GM23338 (cell line): Measurements from ENCODE around the gene CXCL1. TPM values are rescaled to one million over a fixed set of nuclear protein-coding genes. Genes with fewer than 3 reads are reported as not detected.
A peak's percentile ranks its signal among the peaks of the same experiment; 100 is the strongest.

Experiments
- ATAC-seq: fragments of 200-7000 bp; cut with Tn5 transposase; 3 replicates; pipeline ENCODE4 v1.9.1; 2020
- DNase-seq: peaks from one replicate; pipeline ENCODE4 v3.0.0-alpha.2; 2015; ENCODE audit warnings: low spot score
- H2AFZ ChIP-seq: fragments of 200-600 bp; sonication (generic); 2 replicates; pipeline ENCODE4 v1.8.0; 2016; ENCODE audit warnings: antibody characterized with exemption, mild to moderate bottlenecking, moderate library complexity
- H3F3A ChIP-seq: fragments of 200-600 bp; sonication (generic); replicated peaks from 2 replicates; pipeline ENCODE4 v1.8.0; 2017; ENCODE audit warnings: antibody characterized with exemption, mixed run types, low read depth
- H3K27ac ChIP-seq: fragments of 200-600 bp; sonication (generic); 2 replicates; pipeline ENCODE4 v1.6.1; 2016; ENCODE audit warnings: low read depth
- H3K27me3 ChIP-seq: fragments of 200-600 bp; sonication (generic); 2 replicates; pipeline ENCODE4 v1.8.0; 2016; ENCODE audit warnings: mild to moderate bottlenecking, mixed run types, moderate library complexity; ENCODE audit not compliant: insufficient read depth
- H3K36me3 ChIP-seq: fragments of 200-600 bp; sonication (generic); 2 replicates; pipeline ENCODE4 v1.8.0; 2016; ENCODE audit warnings: mild to moderate bottlenecking; ENCODE audit not compliant: insufficient read depth
- H3K4me1 ChIP-seq: fragments of 200-600 bp; sonication (generic); 2 replicates; pipeline ENCODE4 v1.8.0; 2016; ENCODE audit warnings: mild to moderate bottlenecking, moderate library complexity; ENCODE audit not compliant: insufficient read depth
- H3K4me2 ChIP-seq: fragments of 200-600 bp; sonication (generic); 2 replicates; pipeline ENCODE4 v1.7.1; 2017; ENCODE audit warnings: mixed run types
- H3K4me3 ChIP-seq: fragments of 200-600 bp; sonication (generic); 2 replicates; pipeline ENCODE4 v1.6.1; 2016; ENCODE audit warnings: mixed run types
- H3K79me2 ChIP-seq: fragments of 200-600 bp; sonication (generic); replicated peaks from 2 replicates; pipeline ENCODE4 v1.8.0; 2017; ENCODE audit warnings: mild to moderate bottlenecking; ENCODE audit not compliant: insufficient read depth
- H3K9me2 ChIP-seq: fragments of 200-600 bp; sonication (generic); 2 replicates; pipeline ENCODE4 v1.8.0; 2017; ENCODE audit not compliant: insufficient read depth
- H4K20me1 ChIP-seq: fragments of 200-600 bp; sonication (generic); replicated peaks from 2 replicates; pipeline ENCODE4 v1.8.0; 2017; ENCODE audit warnings: mild to moderate bottlenecking; ENCODE audit not compliant: insufficient read depth
- H3K27ac Mint-ChIP-seq: 2 replicates; pipeline ENCODE4 v1.8.0; 2020; ENCODE audit warnings: inconsistent platforms, mild to moderate bottlenecking, moderate library complexity, mixed read lengths
- H3K27me3 Mint-ChIP-seq: 3 replicates; pipeline ENCODE4 v1.8.0; 2022; ENCODE audit warnings: low read depth, mild to moderate bottlenecking, moderate library complexity, mixed read lengths, inconsistent platforms; ENCODE audit not compliant: insufficient read depth, poor library complexity
- H3K36me3 Mint-ChIP-seq: 3 replicates; pipeline ENCODE4 v1.8.0; 2021; ENCODE audit warnings: low read depth, mild to moderate bottlenecking, inconsistent platforms, moderate library complexity, mixed read lengths
- H3K4me1 Mint-ChIP-seq: 3 replicates; pipeline ENCODE4 v1.8.0; 2020; ENCODE audit warnings: mild to moderate bottlenecking, inconsistent platforms, mixed read lengths
- H3K4me3 Mint-ChIP-seq: 3 replicates; pipeline ENCODE4 v1.8.0; 2021; ENCODE audit warnings: moderate library complexity, mild to moderate bottlenecking, inconsistent platforms, mixed read lengths
- H3K9me3 Mint-ChIP-seq: 3 replicates; pipeline ENCODE4 v1.8.0; 2020; ENCODE audit warnings: moderate library complexity, mild to moderate bottlenecking, inconsistent platforms, mixed read lengths
- CREB1 ChIP-seq: fragments of 250-450 bp; sonication (Bioruptor Pico); IDR thresholded peaks from 2 replicates; pipeline ENCODE4 v1.5.0; 2020; ENCODE audit warnings: low read depth, mild to moderate bottlenecking, moderate library complexity
- CTCF ChIP-seq, 2 experiments: fragments of 200-600 bp in 1 of 2; sonication (generic) in 1 of 2; conservative IDR thresholded peaks; 2 replicates each; pipeline versions ENCODE4 v1.5.1 to v1.6.1; 2016 to 2017; ENCODE audit warnings: antibody characterized with exemption in 2 of 2, low read depth in 2 of 2, mild to moderate bottlenecking in 2 of 2, moderate library complexity in 1 of 2
- ETS1 ChIP-seq: IDR thresholded peaks from 2 replicates; pipeline ENCODE4 v1.6.1; 2016; ENCODE audit warnings: antibody characterized with exemption
- EZH2 ChIP-seq: fragments of 200-600 bp; sonication (generic); IDR thresholded peaks from one replicate; pipeline ENCODE4 v1.8.0; 2017; ENCODE audit warnings: antibody characterized with exemption, mild to moderate bottlenecking, low read depth; ENCODE audit not compliant: unreplicated experiment
- EZH2phosphoT487 ChIP-seq: fragments of 200-600 bp; sonication (generic); IDR thresholded peaks from one replicate; pipeline ENCODE4 v1.8.1; 2018; ENCODE audit warnings: antibody characterized with exemption; ENCODE audit not compliant: unreplicated experiment
- NANOG ChIP-seq: IDR thresholded peaks from 2 replicates; pipeline ENCODE4 v1.6.1; 2016; ENCODE audit warnings: antibody characterized with exemption, borderline replicate concordance
- POLR2AphosphoS5 ChIP-seq: IDR thresholded peaks from 2 replicates; pipeline ENCODE4 v1.6.1; 2016; ENCODE audit warnings: antibody characterized with exemption, low read depth
- REST ChIP-seq: IDR thresholded peaks from one replicate; pipeline ENCODE4 v1.6.1; 2018; ENCODE audit warnings: antibody characterized with exemption; ENCODE audit not compliant: unreplicated experiment
- ZNF331 ChIP-seq: fragments of 250-450 bp; sonication (Bioruptor Pico); IDR thresholded peaks from 2 replicates; pipeline ENCODE4 v1.5.0; 2020; ENCODE audit warnings: low read depth, mild to moderate bottlenecking, moderate library complexity
- polyA plus RNA-seq: library from polyadenylated mRNA; unstranded; fragments of >200 nt; fragmentation: Nextera tagmentation; extraction: Ambion mirVana; gene quantifications from 2 replicates; pipeline ENCODE4 v1.2.1, GENCODE V29; 2016
- total RNA-seq: library from RNA; depleted of rRNA; stranded (reverse); fragments of >200 nt; shearing (Covaris generic); gene quantifications from 2 replicates; pipeline ENCODE4 v1.2.3, GENCODE V29; 2014

Gene CXCL1
- total and polyA plus RNA-seq, 2 experiments from 2014 or later: 1.6 to 2.5 TPM

DNA sequence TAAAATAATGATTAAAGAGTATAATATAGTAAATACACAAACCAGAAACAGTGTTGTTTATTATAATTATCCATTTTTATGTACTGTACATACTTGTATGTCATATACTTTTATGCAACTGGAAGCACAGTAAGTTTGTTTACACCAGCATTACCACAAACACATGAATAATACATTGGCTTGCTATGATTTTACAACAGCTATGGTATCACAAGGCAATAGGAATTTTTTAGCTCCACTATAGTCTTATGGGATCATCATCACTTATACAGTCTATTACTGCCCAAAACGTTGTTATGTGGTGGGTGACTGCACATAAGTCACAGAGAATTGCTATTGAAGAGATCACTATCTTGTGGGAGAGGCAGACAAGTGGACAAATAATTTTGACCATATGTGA lies 17.9 kb upstream of the CXCL1 start:
- H3K4me1 Mint-ChIP-seq: peaks cover 8% of the 10 kb centered on the region
- H3K27me3 Mint-ChIP-seq: peaks cover 4% of the 10 kb centered on the region
- Histone ChIP-seq H4K20me1 (no peaks in the 10 kb centered on the region), H3K4me2 (no peak overlapping the region), H3K4me1 (peaks cover 7% of the 10 kb centered on the region; the same call in 1 of the 2 replicates), H3K4me3 (no peak overlapping the region), H3K27me3 (peaks cover 10% of the 10 kb centered on the region; the same call in 1 of the 2 replicates), H3K27ac (no peak overlapping the region), H3K9me2 (no peaks in the 10 kb centered on the region), H3F3A (no peaks in the 10 kb centered on the region), H2AFZ (no peak overlapping the region), H3K36me3 (no peaks in the 10 kb centered on the region), H3K79me2 (no peaks in the 10 kb centered on the region)
- no peak overlapping the region for H3K4me3 Mint-ChIP-seq
- no peak for DNase-seq
- H3K27ac Mint-ChIP-seq: no peak overlapping the region
- ATAC-seq: no peak
- TF ChIP-seq NANOG: no peak
- TF ChIP-seq EZH2: no peak
- no peak for TF ChIP-seq REST
- no peak for TF ChIP-seq POLR2AphosphoS5
- no peaks in the 10 kb centered on the region for H3K36me3 Mint-ChIP-seq
- no peaks in the 10 kb centered on the region for H3K9me3 Mint-ChIP-seq

DNA sequence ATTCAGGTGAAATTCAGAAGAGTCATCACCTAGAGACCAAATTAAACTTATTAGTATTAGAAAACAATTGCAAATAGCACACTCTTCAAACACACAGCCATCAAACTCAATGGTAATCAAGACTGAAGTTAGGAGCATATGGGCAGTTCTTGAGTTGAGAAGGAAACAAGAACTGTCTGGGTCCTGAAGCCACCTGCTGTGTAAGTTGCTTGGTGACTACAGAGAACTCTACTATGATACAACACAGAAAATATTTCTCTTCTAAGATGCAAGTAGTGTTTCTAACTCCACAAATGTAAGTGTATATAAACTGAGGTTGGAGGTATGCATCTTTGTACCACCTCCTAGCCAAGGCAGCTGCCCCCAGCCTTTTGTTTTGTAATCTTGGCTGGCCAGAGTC lies 16.4 kb upstream of the CXCL1 start:
- H3K4me1 ChIP-seq: peaks cover 7% of the 10 kb centered on the region; the same call in 1 of the 2 replicates
- Mint-ChIP-seq H3K27me3 (peaks cover 4% of the 10 kb centered on the region), H3K27ac (no peak overlapping the region), H3K9me3 (no peaks in the 10 kb centered on the region), H3K4me3 (no peak overlapping the region), H3K4me1 (peaks cover 8% of the 10 kb centered on the region), H3K36me3 (no peaks in the 10 kb centered on the region)
- no peaks in the 10 kb centered on the region for H3K79me2 ChIP-seq
- H3K36me3 ChIP-seq: no peaks in the 10 kb centered on the region
- ATAC-seq (no peak), DNase-seq (no peak)
- H3K9me2 ChIP-seq: no peaks in the 10 kb centered on the region
- no peaks in the 10 kb centered on the region for H4K20me1 ChIP-seq
- H3K4me2 ChIP-seq: peak overlapping the region; percentile 36; the same call in 1 of the 2 replicates
- H3K27me3 ChIP-seq: peaks cover 10% of the 10 kb centered on the region; the same call in 1 of the 2 replicates
- no peaks in the 10 kb centered on the region for H3F3A ChIP-seq
- H3K4me3 ChIP-seq: no peak overlapping the region
- H3K27ac ChIP-seq: no peak overlapping the region
- H2AFZ ChIP-seq: peak overlapping the region; percentile 83; the same call in 1 of the 2 replicates
- no peak for TF ChIP-seq ETS1
- no peak for TF ChIP-seq CTCF (conservative IDR thresholded peaks at IDR 0.05; ENCODE audit: low read depth in 2 of 2)
- no peak for TF ChIP-seq CREB1
- TF ChIP-seq ZNF331: no peak
- no peak for TF ChIP-seq EZH2phosphoT487
- TF ChIP-seq POLR2AphosphoS5: no peak
